GM12878 (cell line): ENCODE data around the gene LRP4. TPM values are rescaled to one million over a fixed set of nuclear protein-coding genes. Genes with fewer than 3 reads are reported as not detected.

Source experiments
- DPF2 ChIP-seq: fragments of 450-650 bp; IDR thresholded peaks from 2 replicates; pipeline ENCODE4 v1.6.1; 2017; ENCODE audit warnings: mild to moderate bottlenecking
- IKZF1 ChIP-seq: fragments of 450-650 bp; conservative IDR thresholded peaks from 2 replicates; pipeline ENCODE4 v1.6.1; 2017; ENCODE audit warnings: antibody characterized with exemption, mild to moderate bottlenecking
- IRF3 ChIP-seq: fragments of 450-650 bp; IDR thresholded peaks from 2 replicates; pipeline ENCODE4 v1.6.1; 2014; ENCODE audit warnings: mild to moderate bottlenecking
- LARP7 ChIP-seq: fragments of 450-650 bp; IDR thresholded peaks from 2 replicates; pipeline ENCODE4 v1.6.1; 2017; ENCODE audit warnings: mild to moderate bottlenecking
- MAX ChIP-seq: IDR thresholded peaks from 2 replicates; pipeline ENCODE4 v1.6.1; 2012; ENCODE audit warnings: low read depth, low read length, improper control_type of control experiment
- MTA2 ChIP-seq: fragments of 450-650 bp; IDR thresholded peaks from 2 replicates; pipeline ENCODE4 v1.6.1; 2016; ENCODE audit warnings: low read depth, mild to moderate bottlenecking, moderate library complexity
- NFXL1 ChIP-seq: fragments of 450-650 bp; IDR thresholded peaks from 2 replicates; pipeline ENCODE4 v1.6.1; 2017; ENCODE audit warnings: antibody characterized with exemption, mild to moderate bottlenecking, borderline replicate concordance
- NFYB ChIP-seq: IDR thresholded peaks from 2 replicates; pipeline ENCODE4 v1.6.1; 2011; ENCODE audit warnings: low read depth, mild to moderate bottlenecking, low read length, improper control_type of control experiment, moderate library complexity; ENCODE audit not compliant: insufficient read depth
- PBX3 ChIP-seq: IDR thresholded peaks from 2 replicates; pipeline ENCODE4 v1.6.1; 2011; ENCODE audit warnings: mild to moderate bottlenecking, low read depth, low read length, moderate library complexity; ENCODE audit not compliant: insufficient replicate concordance
- PML ChIP-seq: IDR thresholded peaks from 2 replicates; pipeline ENCODE4 v1.6.1; 2012; ENCODE audit warnings: low read length, inconsistent platforms
- POU2F2 ChIP-seq: IDR thresholded peaks from 3 replicates; pipeline ENCODE4 v1.6.1; 2011; ENCODE audit warnings: low read depth, mild to moderate bottlenecking, low read length, borderline replicate concordance
- RAD51 ChIP-seq: fragments of 450-650 bp; IDR thresholded peaks from 2 replicates; pipeline ENCODE4 v1.6.1; 2016; ENCODE audit warnings: moderate library complexity, mild to moderate bottlenecking, inconsistent platforms
- SMAD1 ChIP-seq: fragments of 450-650 bp; IDR thresholded peaks from 2 replicates; pipeline ENCODE4 v1.6.1; 2018; ENCODE audit warnings: mild to moderate bottlenecking, low read depth; ENCODE audit not compliant: partially characterized antibody
- TAF1 ChIP-seq: IDR thresholded peaks from 2 replicates; pipeline ENCODE4 v1.6.1; 2011; ENCODE audit warnings: mild to moderate bottlenecking, low read depth, low read length, borderline replicate concordance
- polyA plus RNA-seq, 11 experiments: library from polyadenylated mRNA; depleted of rRNA in 4 of 11; unstranded in 6 of 11; stranded (reverse) in 5 of 11; fragments of >200 nt; fragmentation: Nextera tagmentation in 4 of 11; fragmentation: Illumina TruSeq in 1 of 11; extraction: Ambion mirVana in 4 of 11; extraction: Trizol in 1 of 11; gene quantifications; 1 replicate in 1 of 11; 2 replicates in 10 of 11; pipeline versions ENCODE4 v1.2.1 to v1.2.3, GENCODE V29; 2011 to 2016; ENCODE audit warnings: inconsistent platforms in 2 of 11, missing spikeins in 2 of 11, low read depth in 1 of 11
- total RNA-seq, 4 experiments: library from RNA; depleted of rRNA in 3 of 4; stranded (reverse); fragments of >200 nt in 3 of 4; fragmentation: Illumina TruSeq in 1 of 4; extraction: Trizol in 1 of 4; gene quantifications; 2 replicates each; pipeline versions ENCODE4 v1.2.1 to v1.2.3, GENCODE V29; 2013 to 2021
- TF ChIP-seq, protein P1 (sequence below): fragments of 450-650 bp; IDR thresholded peaks from 2 replicates; pipeline ENCODE4 v1.6.1; 2016; ENCODE audit warnings: mild to moderate bottlenecking, moderate library complexity, borderline replicate concordance
- TF ChIP-seq, protein P2 (sequence below), 3 experiments: IDR thresholded peaks in 2 of 3; conservative IDR thresholded peaks in 1 of 3; 2 replicates each; pipeline ENCODE4 v1.5.1; 2011; ENCODE audit warnings: low read depth in 3 of 3, low read length in 3 of 3, mild to moderate bottlenecking in 3 of 3, control low read depth in 2 of 3, moderate library complexity in 2 of 3, inconsistent platforms in 1 of 3, mixed read lengths in 1 of 3; ENCODE audit not compliant: control insufficient read depth in 2 of 3, insufficient read depth in 1 of 3; ENCODE audit errors: extremely low read depth in 1 of 3
- TF ChIP-seq, protein P3 (sequence below): fragments of 450-650 bp; IDR thresholded peaks from 2 replicates; pipeline ENCODE4 v1.6.1; 2016; ENCODE audit warnings: mild to moderate bottlenecking

LRP4 gene
- total and polyA plus RNA-seq, 10 of the 15 experiments (the other 5 are each of a cell fraction or from before 2014, with no cell fraction given) = under 0.01 to 0.06 (median 0.03) TPM; not detected in 6

- no peak for TF ChIP-seq RAD51
- no peak for TF ChIP-seq TAF1
- TF ChIP-seq IKZF1 = peak; percentile 29; the same call in 1 of the 2 replicates
- no peak for TF ChIP-seq POU2F2
- no peak for TF ChIP-seq MTA2
- TF ChIP-seq MAX = no peak
- TF ChIP-seq, protein P1, sequence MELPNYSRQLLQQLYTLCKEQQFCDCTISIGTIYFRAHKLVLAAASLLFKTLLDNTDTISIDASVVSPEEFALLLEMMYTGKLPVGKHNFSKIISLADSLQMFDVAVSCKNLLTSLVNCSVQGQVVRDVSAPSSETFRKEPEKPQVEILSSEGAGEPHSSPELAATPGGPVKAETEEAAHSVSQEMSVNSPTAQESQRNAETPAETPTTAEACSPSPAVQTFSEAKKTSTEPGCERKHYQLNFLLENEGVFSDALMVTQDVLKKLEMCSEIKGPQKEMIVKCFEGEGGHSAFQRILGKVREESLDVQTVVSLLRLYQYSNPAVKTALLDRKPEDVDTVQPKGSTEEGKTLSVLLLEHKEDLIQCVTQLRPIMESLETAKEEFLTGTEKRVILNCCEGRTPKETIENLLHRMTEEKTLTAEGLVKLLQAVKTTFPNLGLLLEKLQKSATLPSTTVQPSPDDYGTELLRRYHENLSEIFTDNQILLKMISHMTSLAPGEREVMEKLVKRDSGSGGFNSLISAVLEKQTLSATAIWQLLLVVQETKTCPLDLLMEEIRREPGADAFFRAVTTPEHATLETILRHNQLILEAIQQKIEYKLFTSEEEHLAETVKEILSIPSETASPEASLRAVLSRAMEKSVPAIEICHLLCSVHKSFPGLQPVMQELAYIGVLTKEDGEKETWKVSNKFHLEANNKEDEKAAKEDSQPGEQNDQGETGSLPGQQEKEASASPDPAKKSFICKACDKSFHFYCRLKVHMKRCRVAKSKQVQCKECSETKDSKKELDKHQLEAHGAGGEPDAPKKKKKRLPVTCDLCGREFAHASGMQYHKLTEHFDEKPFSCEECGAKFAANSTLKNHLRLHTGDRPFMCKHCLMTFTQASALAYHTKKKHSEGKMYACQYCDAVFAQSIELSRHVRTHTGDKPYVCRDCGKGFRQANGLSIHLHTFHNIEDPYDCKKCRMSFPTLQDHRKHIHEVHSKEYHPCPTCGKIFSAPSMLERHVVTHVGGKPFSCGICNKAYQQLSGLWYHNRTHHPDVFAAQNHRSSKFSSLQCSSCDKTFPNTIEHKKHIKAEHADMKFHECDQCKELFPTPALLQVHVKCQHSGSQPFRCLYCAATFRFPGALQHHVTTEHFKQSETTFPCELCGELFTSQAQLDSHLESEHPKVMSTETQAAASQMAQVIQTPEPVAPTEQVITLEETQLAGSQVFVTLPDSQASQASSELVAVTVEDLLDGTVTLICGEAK = no peak
- TF ChIP-seq PML = no peak
- TF ChIP-seq, protein P2, sequence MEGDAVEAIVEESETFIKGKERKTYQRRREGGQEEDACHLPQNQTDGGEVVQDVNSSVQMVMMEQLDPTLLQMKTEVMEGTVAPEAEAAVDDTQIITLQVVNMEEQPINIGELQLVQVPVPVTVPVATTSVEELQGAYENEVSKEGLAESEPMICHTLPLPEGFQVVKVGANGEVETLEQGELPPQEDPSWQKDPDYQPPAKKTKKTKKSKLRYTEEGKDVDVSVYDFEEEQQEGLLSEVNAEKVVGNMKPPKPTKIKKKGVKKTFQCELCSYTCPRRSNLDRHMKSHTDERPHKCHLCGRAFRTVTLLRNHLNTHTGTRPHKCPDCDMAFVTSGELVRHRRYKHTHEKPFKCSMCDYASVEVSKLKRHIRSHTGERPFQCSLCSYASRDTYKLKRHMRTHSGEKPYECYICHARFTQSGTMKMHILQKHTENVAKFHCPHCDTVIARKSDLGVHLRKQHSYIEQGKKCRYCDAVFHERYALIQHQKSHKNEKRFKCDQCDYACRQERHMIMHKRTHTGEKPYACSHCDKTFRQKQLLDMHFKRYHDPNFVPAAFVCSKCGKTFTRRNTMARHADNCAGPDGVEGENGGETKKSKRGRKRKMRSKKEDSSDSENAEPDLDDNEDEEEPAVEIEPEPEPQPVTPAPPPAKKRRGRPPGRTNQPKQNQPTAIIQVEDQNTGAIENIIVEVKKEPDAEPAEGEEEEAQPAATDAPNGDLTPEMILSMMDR (IDR thresholded peaks at IDR 0.05 in 2 of 3, conservative IDR thresholded peaks at IDR 0.05 in 1 of 3; ENCODE audit: control insufficient read depth in 2 of 3, extremely low read depth in 1 of 3, insufficient read depth in 1 of 3, low read depth in 3 of 3, low read length in 3 of 3) = no peak
- TF ChIP-seq SMAD1 = no peak
- peak; percentile 44; the same call in 1 of the 2 replicates for TF ChIP-seq DPF2
- TF ChIP-seq NFXL1 = no peak
- no peak for TF ChIP-seq NFYB
- TF ChIP-seq LARP7 = peak; percentile 73; the same call in 1 of the 2 replicates
- TF ChIP-seq, protein P3, sequence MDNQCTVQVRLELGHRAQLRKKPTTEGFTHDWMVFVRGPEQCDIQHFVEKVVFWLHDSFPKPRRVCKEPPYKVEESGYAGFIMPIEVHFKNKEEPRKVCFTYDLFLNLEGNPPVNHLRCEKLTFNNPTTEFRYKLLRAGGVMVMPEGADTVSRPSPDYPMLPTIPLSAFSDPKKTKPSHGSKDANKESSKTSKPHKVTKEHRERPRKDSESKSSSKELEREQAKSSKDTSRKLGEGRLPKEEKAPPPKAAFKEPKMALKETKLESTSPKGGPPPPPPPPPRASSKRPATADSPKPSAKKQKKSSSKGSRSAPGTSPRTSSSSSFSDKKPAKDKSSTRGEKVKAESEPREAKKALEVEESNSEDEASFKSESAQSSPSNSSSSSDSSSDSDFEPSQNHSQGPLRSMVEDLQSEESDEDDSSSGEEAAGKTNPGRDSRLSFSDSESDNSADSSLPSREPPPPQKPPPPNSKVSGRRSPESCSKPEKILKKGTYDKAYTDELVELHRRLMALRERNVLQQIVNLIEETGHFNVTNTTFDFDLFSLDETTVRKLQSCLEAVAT = no peak
- TF ChIP-seq IRF3 = no peak
- no peak for TF ChIP-seq PBX3
Observed at GRCh38 chr11:46918083-46918787, at the start of gene LRP4 (continued).
